ENCODE measurements around the gene BAZ2B.
A peak's percentile ranks its signal among the peaks of the same experiment; 100 is the strongest.

Gene BAZ2B

GRCh38 chr2:159471340-159471739 is 145.0 kb downstream of the BAZ2B start:
- no peak overlapping the region for H3K4ac ChIP-seq (ENCODE audit: low read depth, low read length)
- H4K91ac ChIP-seq (ENCODE audit: low read depth, low read length): no peak overlapping the region
- H2AFZ ChIP-seq (ENCODE audit: insufficient read depth, low read length, poor library complexity): no peak overlapping the region
- H3K27me3 ChIP-seq (ENCODE audit: insufficient read depth, low read length): no peaks in the 10 kb centered on the region
- no peak overlapping the region for H3K27ac ChIP-seq (ENCODE audit: low read depth, low read length)
- DNase-seq: no peak
- no peaks in the 10 kb centered on the region for H3K79me1 ChIP-seq (ENCODE audit: low read length)
- no peaks in the 10 kb centered on the region for H3K4me1 ChIP-seq (ENCODE audit: control insufficient read depth in 1 of 2, insufficient read depth in 2 of 2, low read length in 2 of 2)
- H3K9me3 ChIP-seq (ENCODE audit: insufficient read depth, low read depth, low read length): peaks cover 3% of the 10 kb centered on the region
- no peak overlapping the region for H2BK120ac ChIP-seq (ENCODE audit: insufficient read depth, low read length, poor library complexity)
- H2BK12ac ChIP-seq (ENCODE audit: low read length): no peak overlapping the region
- no peak overlapping the region for H2BK5ac ChIP-seq (ENCODE audit: low read depth, low read length, poor library complexity)
- H4K8ac ChIP-seq (ENCODE audit: low read depth, low read length): no peak overlapping the region
- no peak overlapping the region for H3K18ac ChIP-seq (ENCODE audit: low read length)
- H3K36me3 ChIP-seq (ENCODE audit: control insufficient read depth in 1 of 2, insufficient read depth in 2 of 2, low read length in 2 of 2): peaks cover 4 to 9% of the 10 kb centered on the region in 2 experiments
- no peak overlapping the region for H2AK5ac ChIP-seq (ENCODE audit: low read length)
- no peak overlapping the region for H3K23ac ChIP-seq (ENCODE audit: low read length)
- H4K12ac ChIP-seq (ENCODE audit: low read depth, low read length): no peak overlapping the region
- no peak overlapping the region for H3K4me2 ChIP-seq (ENCODE audit: low read length)
- no CpG with 5 or more reads among the region's 2 CpGs for WGBS (ENCODE audit: extremely low coverage, insufficient coverage, insufficient read length)
- H3K9ac ChIP-seq (ENCODE audit: low read length): no peak overlapping the region
- H3K79me2 ChIP-seq (ENCODE audit: control insufficient read depth, insufficient read depth, low read length, poor library complexity): no peaks in the 10 kb centered on the region
- H3K14ac ChIP-seq (ENCODE audit: low read length): no peak overlapping the region
- no peak overlapping the region for H3K4me3 ChIP-seq (ENCODE audit: low read depth, low read length)

- WGBS (ENCODE audit: extremely low coverage, insufficient coverage, insufficient read length): no CpG with 5 or more reads among the region's 2 CpGs
- no peak overlapping the region for H3K4ac ChIP-seq (ENCODE audit: low read depth, low read length)
- no peaks in the 10 kb centered on the region for H3K9me3 ChIP-seq (ENCODE audit: insufficient read depth, low read depth, low read length)
- H2BK5ac ChIP-seq (ENCODE audit: low read depth, low read length, poor library complexity): no peak overlapping the region
- no peaks in the 10 kb centered on the region for H3K79me1 ChIP-seq (ENCODE audit: low read length)
- H2BK12ac ChIP-seq (ENCODE audit: low read length): no peak overlapping the region
- H4K12ac ChIP-seq (ENCODE audit: low read depth, low read length): no peak overlapping the region
- H3K27me3 ChIP-seq (ENCODE audit: insufficient read depth, low read length): no peaks in the 10 kb centered on the region
- no peak overlapping the region for H4K91ac ChIP-seq (ENCODE audit: low read depth, low read length)
- H3K4me2 ChIP-seq (ENCODE audit: low read length): no peak overlapping the region
- H3K27ac ChIP-seq (ENCODE audit: low read depth, low read length): no peak overlapping the region
- no peak overlapping the region for H3K4me3 ChIP-seq (ENCODE audit: low read depth, low read length)
- H3K79me2 ChIP-seq (ENCODE audit: control insufficient read depth, insufficient read depth, low read length, poor library complexity): no peaks in the 10 kb centered on the region
- H3K23ac ChIP-seq (ENCODE audit: low read length): no peak overlapping the region
- H2AFZ ChIP-seq (ENCODE audit: insufficient read depth, low read length, poor library complexity): no peak overlapping the region
- no peak overlapping the region for H2AK5ac ChIP-seq (ENCODE audit: low read length)
- DNase-seq: no peak
- H3K18ac ChIP-seq (ENCODE audit: low read length): no peak overlapping the region
- no peak overlapping the region for H3K14ac ChIP-seq (ENCODE audit: low read length)
- no peaks in the 10 kb centered on the region for H3K4me1 ChIP-seq (ENCODE audit: control insufficient read depth in 1 of 2, insufficient read depth in 2 of 2, low read length in 2 of 2)
- H2BK120ac ChIP-seq (ENCODE audit: insufficient read depth, low read length, poor library complexity): no peak overlapping the region
- no peak overlapping the region for H4K8ac ChIP-seq (ENCODE audit: low read depth, low read length)
- H3K9ac ChIP-seq (ENCODE audit: low read length): no peak overlapping the region
- peaks cover 0 to 6% of the 10 kb centered on the region in 2 experiments for H3K36me3 ChIP-seq (ENCODE audit: control insufficient read depth in 1 of 2, insufficient read depth in 2 of 2, low read length in 2 of 2)
Measured at GRCh38 chr2:159468257-159468656, 148.1 kb downstream of the BAZ2B start.

- H4K12ac ChIP-seq (ENCODE audit: low read depth, low read length): no peak overlapping the region
- H3K9me3 ChIP-seq (ENCODE audit: insufficient read depth, low read depth, low read length): no peaks in the 10 kb centered on the region
- no peak overlapping the region for H3K4me3 ChIP-seq (ENCODE audit: low read depth, low read length)
- H3K4me1 ChIP-seq (ENCODE audit: control insufficient read depth in 1 of 2, insufficient read depth in 2 of 2, low read length in 2 of 2): no peaks in the 10 kb centered on the region
- no peak overlapping the region for H3K4me2 ChIP-seq (ENCODE audit: low read length)
- no peak overlapping the region for H3K23ac ChIP-seq (ENCODE audit: low read length)
- no CpG with 5 or more reads among the region's 7 CpGs for WGBS (ENCODE audit: extremely low coverage, insufficient coverage, insufficient read length)
- H3K4ac ChIP-seq (ENCODE audit: low read depth, low read length): no peak overlapping the region
- H3K79me1 ChIP-seq (ENCODE audit: low read length): no peaks in the 10 kb centered on the region
- no peaks in the 10 kb centered on the region for H3K79me2 ChIP-seq (ENCODE audit: control insufficient read depth, insufficient read depth, low read length, poor library complexity)
- no peak overlapping the region for H2BK120ac ChIP-seq (ENCODE audit: insufficient read depth, low read length, poor library complexity)
- no peak overlapping the region for H2BK12ac ChIP-seq (ENCODE audit: low read length)
- no peak overlapping the region for H3K18ac ChIP-seq (ENCODE audit: low read length)
- peak; percentile 56 to 81 for DNase-seq
- no peak overlapping the region for H2BK5ac ChIP-seq (ENCODE audit: low read depth, low read length, poor library complexity)
- H4K8ac ChIP-seq (ENCODE audit: low read depth, low read length): no peak overlapping the region
- no peak overlapping the region for H3K9ac ChIP-seq (ENCODE audit: low read length)
- no peak overlapping the region for H2AFZ ChIP-seq (ENCODE audit: insufficient read depth, low read length, poor library complexity)
- H3K27me3 ChIP-seq (ENCODE audit: insufficient read depth, low read length): no peaks in the 10 kb centered on the region
- no peak overlapping the region for H3K27ac ChIP-seq (ENCODE audit: low read depth, low read length)
- H3K36me3 ChIP-seq (ENCODE audit: control insufficient read depth in 1 of 2, insufficient read depth in 2 of 2, low read length in 2 of 2): no peaks in the 10 kb centered on the region
- H4K91ac ChIP-seq (ENCODE audit: low read depth, low read length): no peak overlapping the region
- no peak overlapping the region for H3K14ac ChIP-seq (ENCODE audit: low read length)
- H2AK5ac ChIP-seq (ENCODE audit: low read length): no peak overlapping the region
Measured at GRCh38 chr2:159462961-159463360, 153.4 kb downstream of the BAZ2B start.

GRCh38 chr2:159462201-159462785 is 154.1 kb downstream of the BAZ2B start:
- H3K79me2 ChIP-seq (ENCODE audit: control insufficient read depth, insufficient read depth, low read length, poor library complexity): no peaks in the 10 kb centered on the region
- H3K36me3 ChIP-seq (ENCODE audit: control insufficient read depth in 1 of 2, insufficient read depth in 2 of 2, low read length in 2 of 2): no peaks in the 10 kb centered on the region
- no peak overlapping the region for H4K8ac ChIP-seq (ENCODE audit: low read depth, low read length)
- H3K27ac ChIP-seq (ENCODE audit: low read depth, low read length): no peak overlapping the region
- H2BK12ac ChIP-seq (ENCODE audit: low read length): no peak overlapping the region
- H3K4me3 ChIP-seq (ENCODE audit: low read depth, low read length): no peak overlapping the region
- no peak overlapping the region for H2BK5ac ChIP-seq (ENCODE audit: low read depth, low read length, poor library complexity)
- no peak overlapping the region for H3K18ac ChIP-seq (ENCODE audit: low read length)
- no CpG with 5 or more reads among the region's 9 CpGs for WGBS (ENCODE audit: extremely low coverage, insufficient coverage, insufficient read length)
- H2AK5ac ChIP-seq (ENCODE audit: low read length): no peak overlapping the region
- H4K91ac ChIP-seq (ENCODE audit: low read depth, low read length): no peak overlapping the region
- H3K14ac ChIP-seq (ENCODE audit: low read length): no peak overlapping the region
- no peak overlapping the region for H3K23ac ChIP-seq (ENCODE audit: low read length)
- H3K4me1 ChIP-seq (ENCODE audit: control insufficient read depth in 1 of 2, insufficient read depth in 2 of 2, low read length in 2 of 2): no peaks in the 10 kb centered on the region
- no peaks in the 10 kb centered on the region for H3K9me3 ChIP-seq (ENCODE audit: insufficient read depth, low read depth, low read length)
- H3K79me1 ChIP-seq (ENCODE audit: low read length): no peaks in the 10 kb centered on the region
- H3K4ac ChIP-seq (ENCODE audit: low read depth, low read length): no peak overlapping the region
- H3K27me3 ChIP-seq (ENCODE audit: insufficient read depth, low read length): no peaks in the 10 kb centered on the region
- no peak overlapping the region for H2BK120ac ChIP-seq (ENCODE audit: insufficient read depth, low read length, poor library complexity)
- no peak overlapping the region for H3K4me2 ChIP-seq (ENCODE audit: low read length)
- DNase-seq: peak; percentile 90 to 98
- H2AFZ ChIP-seq (ENCODE audit: insufficient read depth, low read length, poor library complexity): no peak overlapping the region
- no peak overlapping the region for H4K12ac ChIP-seq (ENCODE audit: low read depth, low read length)
- H3K9ac ChIP-seq (ENCODE audit: low read length): no peak overlapping the region

Data from trophoblast cell (in vitro differentiated cells and primary cell).